Gastroesophageal sphincter (tissue), 3 donors: ENCODE data around the gene RAB35.

Experiments used
- EP300 ChIP-seq: sonication (generic); formaldehyde crosslinking; IDR thresholded peaks from one replicate; pipeline ENCODE4 v1.6.1; 2017; ENCODE audit warnings: antibody characterized with exemption, mild to moderate bottlenecking
- POLR2A ChIP-seq, 2 donors: fragments of 450-650 bp; IDR thresholded peaks; one replicate each; pipeline ENCODE4 v1.6.1; 2017; ENCODE audit warnings: antibody characterized with exemption in 2 of 2, mild to moderate bottlenecking in 2 of 2, moderate library complexity in 1 of 2
- POLR2AphosphoS5 ChIP-seq: sonication (generic); formaldehyde crosslinking; IDR thresholded peaks from one replicate; pipeline ENCODE4 v1.6.1; 2017; ENCODE audit warnings: antibody characterized with exemption
- TF ChIP-seq, protein P1 (sequence below), 4 experiments: fragments of 200-600 bp in 2 of 4; fragments of 450-650 bp in 2 of 4; sonication (generic) in 1 of 4; IDR thresholded peaks; one replicate each; pipeline ENCODE4 v1.5.1; 2017 to 2019; ENCODE audit warnings: antibody characterized with exemption in 4 of 4, mild to moderate bottlenecking in 2 of 4, moderate library complexity in 2 of 4

- TF ChIP-seq, protein P1, sequence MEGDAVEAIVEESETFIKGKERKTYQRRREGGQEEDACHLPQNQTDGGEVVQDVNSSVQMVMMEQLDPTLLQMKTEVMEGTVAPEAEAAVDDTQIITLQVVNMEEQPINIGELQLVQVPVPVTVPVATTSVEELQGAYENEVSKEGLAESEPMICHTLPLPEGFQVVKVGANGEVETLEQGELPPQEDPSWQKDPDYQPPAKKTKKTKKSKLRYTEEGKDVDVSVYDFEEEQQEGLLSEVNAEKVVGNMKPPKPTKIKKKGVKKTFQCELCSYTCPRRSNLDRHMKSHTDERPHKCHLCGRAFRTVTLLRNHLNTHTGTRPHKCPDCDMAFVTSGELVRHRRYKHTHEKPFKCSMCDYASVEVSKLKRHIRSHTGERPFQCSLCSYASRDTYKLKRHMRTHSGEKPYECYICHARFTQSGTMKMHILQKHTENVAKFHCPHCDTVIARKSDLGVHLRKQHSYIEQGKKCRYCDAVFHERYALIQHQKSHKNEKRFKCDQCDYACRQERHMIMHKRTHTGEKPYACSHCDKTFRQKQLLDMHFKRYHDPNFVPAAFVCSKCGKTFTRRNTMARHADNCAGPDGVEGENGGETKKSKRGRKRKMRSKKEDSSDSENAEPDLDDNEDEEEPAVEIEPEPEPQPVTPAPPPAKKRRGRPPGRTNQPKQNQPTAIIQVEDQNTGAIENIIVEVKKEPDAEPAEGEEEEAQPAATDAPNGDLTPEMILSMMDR (IDR thresholded peaks at IDR 0.05): no peak
- TF ChIP-seq POLR2A (IDR thresholded peaks at IDR 0.05): no peak
- TF ChIP-seq POLR2AphosphoS5: no peak
- no peak for TF ChIP-seq EP300
These were observed 41.8 kb upstream of the RAB35 start for GRCh38 chr12:120158351-120158750.
